WTC11 (cell line): ENCODE data around the gene KLHDC3. TPM values are rescaled to one million over a fixed set of nuclear protein-coding genes. Genes with fewer than 3 reads are reported as not detected.

Experiments used
- ATAC-seq: fragments of 200-7000 bp; cut with Tn5 transposase; 2 replicates; pipeline ENCODE4 v1.10.0; 2021; ENCODE audit warnings: mild to moderate bottlenecking, moderate library complexity
- CTCF ChIA-PET: fragments of 300-600 bp; sonication (Branson Sonifier 250); formaldehyde crosslinking; loops from one replicate; lab custom pipeline; 2021; ENCODE audit warnings: antibody characterized with exemption; lab: Charles Lee
- POLR2A ChIA-PET: fragments of 350-600 bp; sonication (Branson Sonifier 250); formaldehyde crosslinking; loops from one replicate; lab custom pipeline; 2021; ENCODE audit warnings: antibody characterized with exemption; lab: Charles Lee
- DNase-seq: peaks from one replicate; pipeline ENCODE4 v3.0.0; 2021; ENCODE audit warnings: low spot score
- H3K27ac Mint-ChIP-seq: 2 replicates; pipeline ENCODE4 v1.8.0; 2021; ENCODE audit warnings: mixed read lengths
- H3K27me3 Mint-ChIP-seq: 2 replicates; pipeline ENCODE4 v1.8.0; 2021; ENCODE audit warnings: low read depth, mild to moderate bottlenecking, moderate library complexity, mixed read lengths
- H3K36me3 Mint-ChIP-seq: 2 replicates; pipeline ENCODE4 v1.8.0; 2021; ENCODE audit warnings: mixed read lengths
- H3K4me1 Mint-ChIP-seq: 2 replicates; pipeline ENCODE4 v1.8.0; 2022; ENCODE audit warnings: mixed read lengths
- H3K4me3 Mint-ChIP-seq: 2 replicates; pipeline ENCODE4 v1.8.0; 2021; ENCODE audit warnings: mild to moderate bottlenecking, moderate library complexity, mixed read lengths
- H3K9me3 Mint-ChIP-seq: 2 replicates; pipeline ENCODE4 v1.8.0; 2021; ENCODE audit warnings: mixed read lengths
- EMX1 ChIP-seq: fragments of 250-450 bp; sonication (Bioruptor Pico); IDR thresholded peaks from 2 replicates; pipeline ENCODE4 v1.8.0; 2021; ENCODE audit warnings: mild to moderate bottlenecking
- ESRRA ChIP-seq: sonication (generic); formaldehyde crosslinking; IDR thresholded peaks from 2 replicates; pipeline ENCODE4 v1.8.1; 2022; ENCODE audit warnings: mild to moderate bottlenecking, missing genetic modification reagents, borderline replicate concordance
- ETV6 ChIP-seq: sonication (generic); formaldehyde crosslinking; IDR thresholded peaks from 2 replicates; pipeline ENCODE4 v1.8.1; 2022; ENCODE audit warnings: mild to moderate bottlenecking, missing genetic modification reagents
- GRHL2 ChIP-seq: fragments of 250-450 bp; sonication (Bioruptor Pico); IDR thresholded peaks from 2 replicates; pipeline ENCODE4 v1.8.0; 2022; ENCODE audit warnings: mild to moderate bottlenecking, moderate library complexity; ENCODE audit not compliant: insufficient replicate concordance, severe bottlenecking
- GTF2I ChIP-seq: fragments of 250-450 bp; sonication (Bioruptor Pico); conservative IDR thresholded peaks from 2 replicates; pipeline ENCODE4 v1.4.0; 2021; ENCODE audit warnings: mild to moderate bottlenecking
- KAT7 ChIP-seq: sonication (generic); formaldehyde crosslinking; IDR thresholded peaks from 2 replicates; pipeline ENCODE4 v1.8.1; 2023; ENCODE audit warnings: missing genetic modification reagents, mild to moderate bottlenecking, borderline replicate concordance
- NR1H2 ChIP-seq: sonication (generic); formaldehyde crosslinking; IDR thresholded peaks from 2 replicates; pipeline ENCODE4 v1.9.0; 2021; ENCODE audit warnings: mild to moderate bottlenecking, moderate library complexity, missing genetic modification reagents
- SMAD3 ChIP-seq: sonication (generic); formaldehyde crosslinking; IDR thresholded peaks from 2 replicates; pipeline ENCODE4 v1.8.0; 2022; ENCODE audit warnings: missing genetic modification reagents, mild to moderate bottlenecking, borderline replicate concordance
- SOX15 ChIP-seq: fragments of 250-450 bp; sonication (Bioruptor Pico); IDR thresholded peaks from 2 replicates; pipeline ENCODE4 v1.9.0; 2021; ENCODE audit warnings: mild to moderate bottlenecking
- SP1 ChIP-seq: sonication (generic); formaldehyde crosslinking; conservative IDR thresholded peaks from 2 replicates; pipeline ENCODE4 v1.8.1; 2022; ENCODE audit warnings: missing genetic modification reagents
- TCF7 ChIP-seq: sonication (generic); formaldehyde crosslinking; IDR thresholded peaks from 2 replicates; pipeline ENCODE4 v1.8.0; 2022; ENCODE audit warnings: mild to moderate bottlenecking, low read depth, missing genetic modification reagents, moderate library complexity
- total RNA-seq: library from RNA; stranded (reverse); gene quantifications from 3 replicates; pipeline ENCODE4 v1.2.3, GENCODE V29; 2021
- TF ChIP-seq, protein P1 (sequence below): fragments of 250-450 bp; sonication (Bioruptor Pico); IDR thresholded peaks from 2 replicates; pipeline ENCODE4 v1.9.0; 2021; ENCODE audit warnings: moderate library complexity, mild to moderate bottlenecking, inconsistent platforms, borderline replicate concordance
- TF ChIP-seq, protein P2 (sequence below): fragments of 250-450 bp; sonication (Bioruptor Pico); IDR thresholded peaks from 2 replicates; pipeline ENCODE4 v1.9.0; 2021; ENCODE audit warnings: mild to moderate bottlenecking
- TF ChIP-seq, protein P3 (sequence below): sonication (generic); formaldehyde crosslinking; IDR thresholded peaks from 2 replicates; pipeline ENCODE4 v1.8.1; 2023; ENCODE audit warnings: mild to moderate bottlenecking, missing genetic modification reagents, moderate library complexity
- TF ChIP-seq, protein P4 (sequence below): sonication (generic); formaldehyde crosslinking; IDR thresholded peaks from 2 replicates; pipeline ENCODE4 v1.8.0; 2023; ENCODE audit warnings: mild to moderate bottlenecking, missing genetic modification reagents
- TF ChIP-seq, protein P5 (sequence below): sonication (generic); formaldehyde crosslinking; IDR thresholded peaks from 2 replicates; pipeline ENCODE4 v1.8.1; 2023; ENCODE audit warnings: mild to moderate bottlenecking, missing genetic modification reagents
- TF ChIP-seq, protein P6 (sequence below): fragments of 200-600 bp; IDR thresholded peaks from 2 replicates; pipeline ENCODE4 v1.8.0; 2022; ENCODE audit warnings: antibody characterized with exemption
- TF ChIP-seq, protein P7 (sequence below): sonication (generic); formaldehyde crosslinking; IDR thresholded peaks from 2 replicates; pipeline ENCODE4 v1.8.1; 2022; ENCODE audit warnings: mild to moderate bottlenecking, missing genetic modification reagents, moderate library complexity, borderline replicate concordance
- TF ChIP-seq, protein P8 (sequence below): sonication (generic); formaldehyde crosslinking; IDR thresholded peaks from 2 replicates; pipeline ENCODE4 v1.8.0; 2022; ENCODE audit warnings: mild to moderate bottlenecking, missing genetic modification reagents
- TF ChIP-seq, protein P9 (sequence below): sonication (generic); formaldehyde crosslinking; IDR thresholded peaks from 2 replicates; pipeline ENCODE4 v1.8.1; 2022; ENCODE audit warnings: low read depth, missing genetic modification reagents, borderline replicate concordance

Gene KLHDC3
- total RNA-seq, 1 experiment from 2014 or later = 172 TPM

DNA sequence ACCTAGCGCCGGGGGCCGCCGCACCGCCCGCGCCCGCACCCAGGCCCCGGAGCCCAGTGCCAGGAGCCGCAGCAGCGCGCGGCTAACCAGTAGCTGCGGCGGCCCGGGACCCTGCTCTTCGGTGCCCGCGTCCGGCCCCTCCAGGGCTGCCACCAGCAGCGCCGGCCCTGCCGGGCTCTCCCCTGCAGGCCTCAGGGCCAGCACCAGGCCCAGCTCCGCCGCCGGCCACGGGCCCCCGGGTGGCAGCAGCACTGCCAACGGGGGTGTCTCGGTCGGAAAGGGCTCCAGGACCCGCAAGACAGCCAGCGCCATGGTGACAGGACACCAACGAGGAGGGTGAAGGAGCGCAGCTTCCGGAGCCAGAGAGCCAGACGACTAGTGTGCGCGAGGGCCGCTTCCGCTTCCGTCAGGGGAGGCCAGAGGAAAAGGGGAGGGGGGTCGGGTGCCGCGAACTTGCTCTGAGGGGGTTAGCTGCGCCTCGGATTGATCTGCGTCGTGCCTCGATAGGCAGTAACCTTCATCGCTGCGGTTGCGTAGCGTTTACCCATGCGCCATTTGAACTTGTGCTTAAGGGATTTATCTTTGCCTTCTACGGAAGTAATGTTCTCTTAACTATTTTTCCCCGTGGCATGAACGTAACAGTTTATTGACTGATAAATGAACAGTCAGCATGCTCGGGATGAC lies 35.1 kb upstream of the KLHDC3 start, which contains the start of gene PEX6:
TSS of gene PEX6 (minus strand) at position 343 of the 684 bp plus-strand sequence. CDS start at position 312, 31 bp downstream.
- Mint-ChIP-seq H3K4me1 (peaks cover 21% of the 10 kb centered on the region), H3K9me3 (no peaks in the 10 kb centered on the region), H3K36me3 (no peaks in the 10 kb centered on the region), H3K27ac (peak within 1 kb of the TSS; percentile 98), H3K4me3 (peak within 1 kb of the TSS; percentile 91), H3K27me3 (no peaks in the 10 kb centered on the region)
- CTCF ChIA-PET = interaction anchor here (1.1 to 3.7 kb wide), 9 partner anchors 10 to 165 kb away, joined by 3 to 19 read pairs (median 5); partner anchors contain the start of genes GNMT, KLHDC3 and MEA1
- DNase-seq (peak; percentile 86), ATAC-seq (peak; percentile 88)
- POLR2A ChIA-PET = interaction anchor here (0.6 to 1.9 kb wide), 16 partner anchors 13 to 539 kb away, joined by 3 to 11 read pairs (median 3); partner anchors contain the start of genes CNPY3, GNMT, KLC4 and KLHDC3
- TF ChIP-seq, protein P1, sequence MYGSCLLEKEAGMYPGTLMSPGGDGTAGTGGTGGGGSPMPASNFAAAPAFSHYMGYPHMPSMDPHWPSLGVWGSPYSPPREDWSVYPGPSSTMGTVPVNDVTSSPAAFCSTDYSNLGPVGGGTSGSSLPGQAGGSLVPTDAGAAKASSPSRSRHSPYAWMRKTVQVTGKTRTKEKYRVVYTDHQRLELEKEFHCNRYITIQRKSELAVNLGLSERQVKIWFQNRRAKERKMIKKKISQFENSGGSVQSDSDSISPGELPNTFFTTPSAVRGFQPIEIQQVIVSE = no peak
- TF ChIP-seq SOX15 (no peak), GRHL2 (CRISPR knock-in tag) (no peak), GTF2I (CRISPR knock-in tag) (no peak), SP1 (peak; percentile 61; the same call in 1 of the 2 replicates), ESRRA (0 out of 2 replicates have a peak, but pooled peaks have one; percentile 59), KAT7 (no peak), ETV6 (CRISPR knock-in tag) (peak; percentile 75), SMAD3 (CRISPR knock-in tag) (no peak), EMX1 (CRISPR knock-in tag) (no peak), TCF7 (no peak), NR1H2 (no peak)
- TF ChIP-seq, protein P2, sequence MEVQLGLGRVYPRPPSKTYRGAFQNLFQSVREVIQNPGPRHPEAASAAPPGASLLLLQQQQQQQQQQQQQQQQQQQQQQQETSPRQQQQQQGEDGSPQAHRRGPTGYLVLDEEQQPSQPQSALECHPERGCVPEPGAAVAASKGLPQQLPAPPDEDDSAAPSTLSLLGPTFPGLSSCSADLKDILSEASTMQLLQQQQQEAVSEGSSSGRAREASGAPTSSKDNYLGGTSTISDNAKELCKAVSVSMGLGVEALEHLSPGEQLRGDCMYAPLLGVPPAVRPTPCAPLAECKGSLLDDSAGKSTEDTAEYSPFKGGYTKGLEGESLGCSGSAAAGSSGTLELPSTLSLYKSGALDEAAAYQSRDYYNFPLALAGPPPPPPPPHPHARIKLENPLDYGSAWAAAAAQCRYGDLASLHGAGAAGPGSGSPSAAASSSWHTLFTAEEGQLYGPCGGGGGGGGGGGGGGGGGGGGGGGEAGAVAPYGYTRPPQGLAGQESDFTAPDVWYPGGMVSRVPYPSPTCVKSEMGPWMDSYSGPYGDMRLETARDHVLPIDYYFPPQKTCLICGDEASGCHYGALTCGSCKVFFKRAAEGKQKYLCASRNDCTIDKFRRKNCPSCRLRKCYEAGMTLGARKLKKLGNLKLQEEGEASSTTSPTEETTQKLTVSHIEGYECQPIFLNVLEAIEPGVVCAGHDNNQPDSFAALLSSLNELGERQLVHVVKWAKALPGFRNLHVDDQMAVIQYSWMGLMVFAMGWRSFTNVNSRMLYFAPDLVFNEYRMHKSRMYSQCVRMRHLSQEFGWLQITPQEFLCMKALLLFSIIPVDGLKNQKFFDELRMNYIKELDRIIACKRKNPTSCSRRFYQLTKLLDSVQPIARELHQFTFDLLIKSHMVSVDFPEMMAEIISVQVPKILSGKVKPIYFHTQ (CRISPR knock-in tag) = no peak
- TF ChIP-seq, protein P3, sequence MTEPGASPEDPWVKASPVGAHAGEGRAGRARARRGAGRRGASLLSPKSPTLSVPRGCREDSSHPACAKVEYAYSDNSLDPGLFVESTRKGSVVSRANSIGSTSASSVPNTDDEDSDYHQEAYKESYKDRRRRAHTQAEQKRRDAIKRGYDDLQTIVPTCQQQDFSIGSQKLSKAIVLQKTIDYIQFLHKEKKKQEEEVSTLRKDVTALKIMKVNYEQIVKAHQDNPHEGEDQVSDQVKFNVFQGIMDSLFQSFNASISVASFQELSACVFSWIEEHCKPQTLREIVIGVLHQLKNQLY (CRISPR knock-in tag) = no peak
- TF ChIP-seq, protein P4, sequence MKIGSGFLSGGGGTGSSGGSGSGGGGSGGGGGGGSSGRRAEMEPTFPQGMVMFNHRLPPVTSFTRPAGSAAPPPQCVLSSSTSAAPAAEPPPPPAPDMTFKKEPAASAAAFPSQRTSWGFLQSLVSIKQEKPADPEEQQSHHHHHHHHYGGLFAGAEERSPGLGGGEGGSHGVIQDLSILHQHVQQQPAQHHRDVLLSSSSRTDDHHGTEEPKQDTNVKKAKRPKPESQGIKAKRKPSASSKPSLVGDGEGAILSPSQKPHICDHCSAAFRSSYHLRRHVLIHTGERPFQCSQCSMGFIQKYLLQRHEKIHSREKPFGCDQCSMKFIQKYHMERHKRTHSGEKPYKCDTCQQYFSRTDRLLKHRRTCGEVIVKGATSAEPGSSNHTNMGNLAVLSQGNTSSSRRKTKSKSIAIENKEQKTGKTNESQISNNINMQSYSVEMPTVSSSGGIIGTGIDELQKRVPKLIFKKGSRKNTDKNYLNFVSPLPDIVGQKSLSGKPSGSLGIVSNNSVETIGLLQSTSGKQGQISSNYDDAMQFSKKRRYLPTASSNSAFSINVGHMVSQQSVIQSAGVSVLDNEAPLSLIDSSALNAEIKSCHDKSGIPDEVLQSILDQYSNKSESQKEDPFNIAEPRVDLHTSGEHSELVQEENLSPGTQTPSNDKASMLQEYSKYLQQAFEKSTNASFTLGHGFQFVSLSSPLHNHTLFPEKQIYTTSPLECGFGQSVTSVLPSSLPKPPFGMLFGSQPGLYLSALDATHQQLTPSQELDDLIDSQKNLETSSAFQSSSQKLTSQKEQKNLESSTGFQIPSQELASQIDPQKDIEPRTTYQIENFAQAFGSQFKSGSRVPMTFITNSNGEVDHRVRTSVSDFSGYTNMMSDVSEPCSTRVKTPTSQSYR (CRISPR knock-in tag) = no peak
- TF ChIP-seq, protein P5, sequence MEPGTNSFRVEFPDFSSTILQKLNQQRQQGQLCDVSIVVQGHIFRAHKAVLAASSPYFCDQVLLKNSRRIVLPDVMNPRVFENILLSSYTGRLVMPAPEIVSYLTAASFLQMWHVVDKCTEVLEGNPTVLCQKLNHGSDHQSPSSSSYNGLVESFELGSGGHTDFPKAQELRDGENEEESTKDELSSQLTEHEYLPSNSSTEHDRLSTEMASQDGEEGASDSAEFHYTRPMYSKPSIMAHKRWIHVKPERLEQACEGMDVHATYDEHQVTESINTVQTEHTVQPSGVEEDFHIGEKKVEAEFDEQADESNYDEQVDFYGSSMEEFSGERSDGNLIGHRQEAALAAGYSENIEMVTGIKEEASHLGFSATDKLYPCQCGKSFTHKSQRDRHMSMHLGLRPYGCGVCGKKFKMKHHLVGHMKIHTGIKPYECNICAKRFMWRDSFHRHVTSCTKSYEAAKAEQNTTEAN (CRISPR knock-in tag) = no peak
- TF ChIP-seq, protein P6, sequence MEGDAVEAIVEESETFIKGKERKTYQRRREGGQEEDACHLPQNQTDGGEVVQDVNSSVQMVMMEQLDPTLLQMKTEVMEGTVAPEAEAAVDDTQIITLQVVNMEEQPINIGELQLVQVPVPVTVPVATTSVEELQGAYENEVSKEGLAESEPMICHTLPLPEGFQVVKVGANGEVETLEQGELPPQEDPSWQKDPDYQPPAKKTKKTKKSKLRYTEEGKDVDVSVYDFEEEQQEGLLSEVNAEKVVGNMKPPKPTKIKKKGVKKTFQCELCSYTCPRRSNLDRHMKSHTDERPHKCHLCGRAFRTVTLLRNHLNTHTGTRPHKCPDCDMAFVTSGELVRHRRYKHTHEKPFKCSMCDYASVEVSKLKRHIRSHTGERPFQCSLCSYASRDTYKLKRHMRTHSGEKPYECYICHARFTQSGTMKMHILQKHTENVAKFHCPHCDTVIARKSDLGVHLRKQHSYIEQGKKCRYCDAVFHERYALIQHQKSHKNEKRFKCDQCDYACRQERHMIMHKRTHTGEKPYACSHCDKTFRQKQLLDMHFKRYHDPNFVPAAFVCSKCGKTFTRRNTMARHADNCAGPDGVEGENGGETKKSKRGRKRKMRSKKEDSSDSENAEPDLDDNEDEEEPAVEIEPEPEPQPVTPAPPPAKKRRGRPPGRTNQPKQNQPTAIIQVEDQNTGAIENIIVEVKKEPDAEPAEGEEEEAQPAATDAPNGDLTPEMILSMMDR = no peak
- TF ChIP-seq, protein P7, sequence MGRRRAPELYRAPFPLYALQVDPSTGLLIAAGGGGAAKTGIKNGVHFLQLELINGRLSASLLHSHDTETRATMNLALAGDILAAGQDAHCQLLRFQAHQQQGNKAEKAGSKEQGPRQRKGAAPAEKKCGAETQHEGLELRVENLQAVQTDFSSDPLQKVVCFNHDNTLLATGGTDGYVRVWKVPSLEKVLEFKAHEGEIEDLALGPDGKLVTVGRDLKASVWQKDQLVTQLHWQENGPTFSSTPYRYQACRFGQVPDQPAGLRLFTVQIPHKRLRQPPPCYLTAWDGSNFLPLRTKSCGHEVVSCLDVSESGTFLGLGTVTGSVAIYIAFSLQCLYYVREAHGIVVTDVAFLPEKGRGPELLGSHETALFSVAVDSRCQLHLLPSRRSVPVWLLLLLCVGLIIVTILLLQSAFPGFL (CRISPR knock-in tag) = no peak
- TF ChIP-seq, protein P8, sequence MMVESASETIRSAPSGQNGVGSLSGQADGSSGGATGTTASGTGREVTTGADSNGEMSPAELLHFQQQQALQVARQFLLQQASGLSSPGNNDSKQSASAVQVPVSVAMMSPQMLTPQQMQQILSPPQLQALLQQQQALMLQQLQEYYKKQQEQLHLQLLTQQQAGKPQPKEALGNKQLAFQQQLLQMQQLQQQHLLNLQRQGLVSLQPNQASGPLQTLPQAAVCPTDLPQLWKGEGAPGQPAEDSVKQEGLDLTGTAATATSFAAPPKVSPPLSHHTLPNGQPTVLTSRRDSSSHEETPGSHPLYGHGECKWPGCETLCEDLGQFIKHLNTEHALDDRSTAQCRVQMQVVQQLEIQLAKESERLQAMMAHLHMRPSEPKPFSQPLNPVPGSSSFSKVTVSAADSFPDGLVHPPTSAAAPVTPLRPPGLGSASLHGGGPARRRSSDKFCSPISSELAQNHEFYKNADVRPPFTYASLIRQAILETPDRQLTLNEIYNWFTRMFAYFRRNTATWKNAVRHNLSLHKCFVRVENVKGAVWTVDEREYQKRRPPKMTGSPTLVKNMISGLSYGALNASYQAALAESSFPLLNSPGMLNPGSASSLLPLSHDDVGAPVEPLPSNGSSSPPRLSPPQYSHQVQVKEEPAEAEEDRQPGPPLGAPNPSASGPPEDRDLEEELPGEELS (CRISPR knock-in tag) = no peak
- TF ChIP-seq, protein P9, sequence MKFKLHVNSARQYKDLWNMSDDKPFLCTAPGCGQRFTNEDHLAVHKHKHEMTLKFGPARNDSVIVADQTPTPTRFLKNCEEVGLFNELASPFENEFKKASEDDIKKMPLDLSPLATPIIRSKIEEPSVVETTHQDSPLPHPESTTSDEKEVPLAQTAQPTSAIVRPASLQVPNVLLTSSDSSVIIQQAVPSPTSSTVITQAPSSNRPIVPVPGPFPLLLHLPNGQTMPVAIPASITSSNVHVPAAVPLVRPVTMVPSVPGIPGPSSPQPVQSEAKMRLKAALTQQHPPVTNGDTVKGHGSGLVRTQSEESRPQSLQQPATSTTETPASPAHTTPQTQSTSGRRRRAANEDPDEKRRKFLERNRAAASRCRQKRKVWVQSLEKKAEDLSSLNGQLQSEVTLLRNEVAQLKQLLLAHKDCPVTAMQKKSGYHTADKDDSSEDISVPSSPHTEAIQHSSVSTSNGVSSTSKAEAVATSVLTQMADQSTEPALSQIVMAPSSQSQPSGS (CRISPR knock-in tag) = no peak
